Muscle layer of colon (tissue), 2 donors: Measurements from ENCODE around the gene WDR43.

Source experiments
- H3K27ac ChIP-seq: one replicate; pipeline ENCODE4 v1.7.0; 2013; ENCODE audit warnings: low read depth, mild to moderate bottlenecking, low read length, moderate library complexity
- H3K27me3 ChIP-seq, 2 donors: one replicate each; pipeline ENCODE4 v1.7.0; 2013; ENCODE audit warnings: low read length in 2 of 2, mild to moderate bottlenecking in 2 of 2; ENCODE audit not compliant: insufficient read depth in 2 of 2, control insufficient read depth in 1 of 2
- H3K36me3 ChIP-seq: one replicate; pipeline ENCODE4 v1.7.0; 2013; ENCODE audit warnings: mild to moderate bottlenecking, low read length; ENCODE audit not compliant: insufficient read depth
- H3K4me1 ChIP-seq: one replicate; pipeline ENCODE4 v1.7.0; 2013; ENCODE audit warnings: mild to moderate bottlenecking, low read length; ENCODE audit not compliant: insufficient read depth
- H3K4me3 ChIP-seq, 2 donors: one replicate each; pipeline ENCODE4 v1.7.0; 2013; ENCODE audit warnings: low read length in 2 of 2, low read depth in 1 of 2, mild to moderate bottlenecking in 1 of 2, moderate library complexity in 1 of 2
- H3K9ac ChIP-seq: one replicate; pipeline ENCODE4 v1.7.0; 2013; ENCODE audit warnings: low read length
- H3K9me3 ChIP-seq: one replicate; pipeline ENCODE4 v1.7.0; 2013; ENCODE audit warnings: mild to moderate bottlenecking, low read length
- donor health status: abdominal sarcoma.
- donor health status: Adenocarcinoma of cecum.

The WDR43 gene

DNA sequence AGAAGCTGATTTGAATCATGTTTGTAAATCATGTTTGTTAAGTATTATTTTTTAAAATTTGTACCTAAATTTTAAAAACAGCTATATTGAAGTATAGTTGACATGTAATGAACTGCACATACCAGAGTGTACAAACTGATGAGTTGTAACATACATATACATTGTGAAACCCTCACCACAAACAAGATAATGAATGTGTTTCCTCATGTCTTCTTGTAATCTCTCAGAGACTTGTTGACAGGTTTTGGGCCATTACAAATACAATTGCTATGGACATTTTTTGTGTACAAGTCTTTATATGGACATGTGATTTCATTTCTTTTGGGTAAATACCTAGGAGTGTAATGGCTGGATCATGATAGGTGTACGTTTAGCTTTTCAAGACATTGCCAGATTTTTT lies 21.5 kb downstream of the WDR43 start:
- no peak overlapping the region for H3K9ac ChIP-seq
- no peaks in the 10 kb centered on the region for H3K27me3 ChIP-seq
- no peaks in the 10 kb centered on the region for H3K4me1 ChIP-seq
- peaks cover 18% of the 10 kb centered on the region for H3K36me3 ChIP-seq
- no peak overlapping the region for H3K4me3 ChIP-seq
- H3K9me3 ChIP-seq = no peaks in the 10 kb centered on the region
- H3K27ac ChIP-seq = no peak overlapping the region

DNA sequence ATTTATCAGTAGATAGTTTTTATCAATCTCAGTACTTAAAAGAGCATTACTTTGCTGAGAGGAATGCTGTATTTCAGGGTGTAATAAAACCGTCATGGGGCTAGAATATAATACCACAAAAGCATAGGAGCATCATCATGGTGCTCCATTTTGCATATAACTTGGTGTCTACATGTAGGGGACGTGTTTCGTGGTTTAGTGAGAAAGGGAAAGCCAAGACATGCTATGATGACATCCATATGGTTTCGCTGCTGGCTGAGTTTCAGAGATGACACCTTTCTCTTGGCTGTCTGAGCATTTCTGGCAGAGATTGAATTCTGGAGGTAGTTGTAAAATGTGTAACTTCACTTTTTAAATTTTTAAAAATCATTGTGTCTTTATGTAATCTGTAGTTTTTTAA lies 32.4 kb downstream of the WDR43 start:
- no peak overlapping the region for H3K4me3 ChIP-seq
- no peaks in the 10 kb centered on the region for H3K4me1 ChIP-seq
- no peaks in the 10 kb centered on the region for H3K27me3 ChIP-seq
- H3K9me3 ChIP-seq = no peaks in the 10 kb centered on the region
- peaks cover 51% of the 10 kb centered on the region for H3K36me3 ChIP-seq
- no peak overlapping the region for H3K9ac ChIP-seq
- H3K27ac ChIP-seq = no peak overlapping the region

DNA sequence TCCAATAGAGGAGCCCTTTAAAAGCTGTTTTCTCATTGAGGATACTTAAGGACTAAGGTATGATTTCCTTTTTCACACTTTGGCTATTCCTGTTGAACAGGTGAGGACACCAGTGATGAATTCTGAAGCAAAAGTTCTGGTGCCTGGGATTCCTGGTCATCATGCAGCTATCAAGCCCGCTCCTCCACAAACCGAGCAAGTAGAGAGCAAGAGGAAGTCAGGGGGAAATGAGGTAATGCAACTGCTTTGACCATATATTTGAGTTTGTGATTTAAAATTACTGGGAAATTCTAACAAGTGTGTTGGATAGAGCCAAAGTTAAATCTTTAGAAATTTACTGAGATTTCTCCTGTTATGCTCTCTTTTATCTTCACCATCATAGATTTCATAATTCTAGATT lies 33.0 kb downstream of the WDR43 start:
- Histone ChIP-seq H3K27ac (no peak overlapping the region), H3K4me3 (no peak overlapping the region), H3K9ac (no peak overlapping the region), H3K27me3 (no peaks in the 10 kb centered on the region), H3K9me3 (no peaks in the 10 kb centered on the region), H3K36me3 (peaks cover 44% of the 10 kb centered on the region), H3K4me1 (no peaks in the 10 kb centered on the region)

DNA sequence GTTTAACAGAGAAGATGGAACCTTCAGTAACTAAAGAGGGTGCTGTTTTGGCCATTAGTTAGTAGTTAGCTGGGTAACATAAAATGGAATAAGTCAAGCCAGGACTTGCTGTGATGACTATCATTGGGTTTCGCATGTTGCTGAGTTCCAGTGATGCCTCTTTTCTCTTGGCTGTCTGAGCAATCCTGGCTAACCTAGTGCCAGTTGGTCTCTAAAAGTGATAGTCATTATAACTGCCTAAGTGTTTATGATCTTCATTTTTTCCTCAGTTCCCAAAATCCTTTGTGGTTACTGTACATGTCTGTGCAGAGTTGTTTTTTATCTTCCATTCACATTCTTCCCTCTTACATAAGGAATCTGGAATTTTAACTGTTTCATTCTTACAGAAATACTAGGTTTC lies 33.4 kb downstream of the WDR43 start:
- no peak overlapping the region for H3K9ac ChIP-seq
- H3K27me3 ChIP-seq = no peaks in the 10 kb centered on the region
- no peak overlapping the region for H3K27ac ChIP-seq
- H3K36me3 ChIP-seq = peaks cover 40% of the 10 kb centered on the region
- H3K4me1 ChIP-seq = no peaks in the 10 kb centered on the region
- no peaks in the 10 kb centered on the region for H3K9me3 ChIP-seq
- no peak overlapping the region for H3K4me3 ChIP-seq

DNA sequence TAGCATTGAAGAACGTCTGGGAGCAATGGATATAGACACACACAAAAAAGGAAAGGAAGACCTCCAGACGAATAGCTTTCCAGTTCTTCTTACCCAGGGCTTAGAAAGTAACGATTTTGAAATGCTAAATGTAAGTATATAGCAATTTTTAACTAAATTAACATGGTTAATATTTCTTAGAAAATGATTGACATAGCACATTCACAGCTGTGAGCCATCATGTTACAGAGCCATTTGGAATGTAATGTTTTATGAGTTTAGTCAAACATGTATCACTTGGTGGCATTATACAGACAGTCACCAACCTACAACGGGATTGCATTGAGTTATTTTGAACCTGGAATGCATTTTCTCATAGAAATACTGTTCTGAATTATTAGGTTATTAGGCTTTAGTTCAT lies 35.1 kb downstream of the WDR43 start:
- Histone ChIP-seq H3K9ac (no peak overlapping the region), H3K27me3 (no peaks in the 10 kb centered on the region), H3K36me3 (peaks cover 27% of the 10 kb centered on the region), H3K4me3 (no peak overlapping the region), H3K4me1 (no peaks in the 10 kb centered on the region), H3K27ac (no peak overlapping the region), H3K9me3 (no peaks in the 10 kb centered on the region)

DNA sequence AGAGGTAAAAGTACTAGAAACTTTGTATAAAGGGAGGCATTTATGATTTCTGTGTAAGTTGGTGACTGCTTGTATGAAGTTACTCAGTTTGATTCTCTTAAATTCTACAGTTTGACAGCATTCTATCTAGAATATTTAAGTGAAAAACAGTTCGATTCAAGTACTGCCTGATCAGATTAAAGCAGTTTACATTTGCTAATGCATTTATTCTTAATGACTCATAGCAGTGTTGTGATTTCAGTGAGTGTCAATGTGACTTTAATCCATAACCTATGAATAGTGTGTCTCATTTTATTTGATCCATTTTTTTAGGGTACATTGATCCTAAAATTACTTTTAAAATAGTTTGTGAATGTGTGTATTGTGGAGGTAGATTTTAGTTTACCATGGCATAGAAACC lies 35.7 kb downstream of the WDR43 start:
- H3K4me1 ChIP-seq = no peaks in the 10 kb centered on the region
- H3K27me3 ChIP-seq = no peaks in the 10 kb centered on the region
- H3K9me3 ChIP-seq = no peaks in the 10 kb centered on the region
- H3K4me3 ChIP-seq = no peak overlapping the region
- H3K36me3 ChIP-seq = peaks cover 33% of the 10 kb centered on the region
- H3K27ac ChIP-seq = no peak overlapping the region
- H3K9ac ChIP-seq = no peak overlapping the region

DNA sequence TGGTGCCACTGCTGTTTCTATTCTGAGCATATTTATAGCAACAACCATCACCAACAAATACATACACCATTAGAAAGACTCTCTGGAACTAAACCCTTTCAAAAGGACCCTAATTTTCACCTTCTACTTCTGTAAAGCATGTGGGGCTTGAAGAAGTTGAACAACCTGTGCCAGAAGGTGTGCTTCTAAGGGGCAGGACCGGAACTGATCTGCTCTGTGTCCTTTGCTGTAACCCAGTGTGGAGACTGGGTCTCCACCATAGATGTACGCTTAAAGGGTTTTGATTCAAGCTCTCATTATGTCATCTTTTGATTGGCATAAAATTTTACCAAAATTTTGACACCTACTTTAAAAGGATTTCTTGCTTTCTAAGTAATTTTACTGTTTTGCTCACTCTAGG lies 40.3 kb downstream of the WDR43 start:
- Histone ChIP-seq H3K4me1 (no peaks in the 10 kb centered on the region), H3K36me3 (peaks cover 38% of the 10 kb centered on the region), H3K9ac (no peak overlapping the region), H3K9me3 (no peaks in the 10 kb centered on the region), H3K27me3 (no peaks in the 10 kb centered on the region), H3K4me3 (no peak overlapping the region), H3K27ac (no peak overlapping the region)

DNA sequence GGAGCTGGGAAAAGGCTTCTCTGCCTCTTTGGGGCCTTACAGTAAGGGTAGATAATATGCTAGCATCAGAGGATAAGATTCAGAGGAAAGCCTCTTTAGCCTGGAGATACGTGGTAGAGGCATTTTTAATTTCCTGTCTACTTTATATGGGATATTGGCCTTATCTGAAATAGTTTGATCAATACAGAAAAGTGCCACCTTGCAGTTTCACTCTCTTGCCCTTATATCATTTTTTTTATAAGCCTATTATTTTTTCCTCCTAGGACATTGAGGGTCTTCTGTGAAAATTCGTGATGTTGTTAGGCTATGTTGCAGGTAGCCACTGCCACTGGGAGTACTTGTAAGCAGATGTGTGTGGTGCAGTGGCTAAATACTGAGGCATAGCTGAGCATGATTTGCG lies 46.5 kb downstream of the WDR43 start:
- Histone ChIP-seq H3K27me3 (no peaks in the 10 kb centered on the region), H3K36me3 (peaks cover 52% of the 10 kb centered on the region), H3K4me1 (no peaks in the 10 kb centered on the region), H3K27ac (no peak overlapping the region), H3K9me3 (no peaks in the 10 kb centered on the region), H3K4me3 (no peak overlapping the region), H3K9ac (no peak overlapping the region)

DNA sequence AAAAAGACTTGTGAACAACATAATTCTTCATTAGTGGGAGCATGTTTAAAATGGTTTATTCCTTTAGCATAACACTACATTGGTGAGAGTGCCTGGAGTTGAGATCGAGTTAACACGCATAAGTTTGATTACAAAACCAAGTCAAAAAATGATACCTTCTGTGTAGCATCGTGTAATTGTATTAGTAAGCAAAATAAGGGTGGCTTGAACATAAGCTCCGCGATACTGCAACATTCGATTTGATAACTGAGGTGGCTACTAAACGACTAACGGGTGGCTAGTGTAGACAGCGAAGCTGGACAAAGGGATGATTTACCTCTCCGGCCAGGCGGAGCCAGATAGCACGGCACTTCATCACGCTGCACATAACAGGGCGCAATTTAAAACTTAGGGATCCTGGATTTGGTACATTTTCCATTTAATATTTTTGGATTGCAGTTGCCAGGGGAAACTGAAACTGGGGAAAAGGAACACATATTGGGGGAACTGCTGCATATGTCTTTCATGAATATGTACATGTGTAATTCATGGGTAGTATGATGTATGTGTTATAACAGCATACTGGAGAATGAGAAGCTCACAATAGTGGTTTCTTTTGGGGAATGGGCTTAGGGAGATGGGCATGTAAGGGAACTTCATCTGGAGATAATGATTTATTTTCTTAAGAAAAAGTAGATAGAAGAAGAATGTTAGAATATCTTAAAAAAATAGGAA lies 50.2 kb downstream of the WDR43 start:
- Histone ChIP-seq H3K27me3 (no peaks in the 10 kb centered on the region), H3K4me1 (no peaks in the 10 kb centered on the region), H3K27ac (no peak overlapping the region), H3K9ac (no peak overlapping the region), H3K36me3 (peaks cover 60% of the 10 kb centered on the region), H3K9me3 (no peaks in the 10 kb centered on the region), H3K4me3 (no peak overlapping the region)

DNA sequence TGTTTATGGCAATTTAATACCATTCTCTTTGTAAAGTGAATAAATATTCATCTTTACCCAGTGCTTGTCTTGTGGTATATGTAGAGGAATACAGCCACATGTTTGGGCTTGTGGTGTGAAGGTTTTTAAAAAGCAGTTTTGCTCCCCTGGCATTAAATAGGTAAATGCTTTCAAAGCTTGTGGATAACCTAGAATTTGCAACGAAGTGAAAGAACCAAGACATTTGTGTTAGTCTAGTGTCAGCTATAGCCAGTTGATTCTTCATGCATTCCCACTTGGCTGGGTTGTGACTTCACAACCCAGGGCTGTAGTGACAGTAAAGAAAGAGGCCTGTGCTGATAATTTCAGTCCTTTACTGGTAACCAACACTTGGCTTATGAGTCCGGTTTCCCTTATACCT lies 53.7 kb downstream of the WDR43 start:
- H3K27ac ChIP-seq = no peak overlapping the region
- no peak overlapping the region for H3K4me3 ChIP-seq
- H3K27me3 ChIP-seq = no peaks in the 10 kb centered on the region
- no peaks in the 10 kb centered on the region for H3K4me1 ChIP-seq
- peaks cover 40% of the 10 kb centered on the region for H3K36me3 ChIP-seq
- no peak overlapping the region for H3K9ac ChIP-seq
- H3K9me3 ChIP-seq = no peaks in the 10 kb centered on the region

DNA sequence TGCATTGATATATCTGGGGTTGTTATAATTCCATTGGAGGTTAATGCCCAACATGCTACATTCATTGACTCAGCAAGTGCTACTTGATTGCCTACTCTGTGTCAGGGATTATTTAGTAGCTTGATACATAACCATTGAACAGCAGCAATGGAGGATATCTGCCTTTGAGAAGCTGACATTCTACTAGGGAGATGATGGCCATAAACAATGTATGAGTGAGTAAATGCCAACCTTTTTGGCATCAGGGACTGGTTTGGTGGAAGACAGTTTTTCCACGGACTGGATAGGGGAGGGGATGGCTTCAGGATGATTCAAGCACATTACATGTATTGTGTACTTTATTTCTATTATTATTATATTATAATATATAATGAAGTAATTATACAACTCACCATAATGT lies 54.7 kb downstream of the WDR43 start:
- no peak overlapping the region for H3K9ac ChIP-seq
- no peaks in the 10 kb centered on the region for H3K4me1 ChIP-seq
- H3K4me3 ChIP-seq = no peak overlapping the region
- no peaks in the 10 kb centered on the region for H3K9me3 ChIP-seq
- H3K27ac ChIP-seq = no peak overlapping the region
- H3K27me3 ChIP-seq = no peaks in the 10 kb centered on the region
- H3K36me3 ChIP-seq = peaks cover 35% of the 10 kb centered on the region

DNA sequence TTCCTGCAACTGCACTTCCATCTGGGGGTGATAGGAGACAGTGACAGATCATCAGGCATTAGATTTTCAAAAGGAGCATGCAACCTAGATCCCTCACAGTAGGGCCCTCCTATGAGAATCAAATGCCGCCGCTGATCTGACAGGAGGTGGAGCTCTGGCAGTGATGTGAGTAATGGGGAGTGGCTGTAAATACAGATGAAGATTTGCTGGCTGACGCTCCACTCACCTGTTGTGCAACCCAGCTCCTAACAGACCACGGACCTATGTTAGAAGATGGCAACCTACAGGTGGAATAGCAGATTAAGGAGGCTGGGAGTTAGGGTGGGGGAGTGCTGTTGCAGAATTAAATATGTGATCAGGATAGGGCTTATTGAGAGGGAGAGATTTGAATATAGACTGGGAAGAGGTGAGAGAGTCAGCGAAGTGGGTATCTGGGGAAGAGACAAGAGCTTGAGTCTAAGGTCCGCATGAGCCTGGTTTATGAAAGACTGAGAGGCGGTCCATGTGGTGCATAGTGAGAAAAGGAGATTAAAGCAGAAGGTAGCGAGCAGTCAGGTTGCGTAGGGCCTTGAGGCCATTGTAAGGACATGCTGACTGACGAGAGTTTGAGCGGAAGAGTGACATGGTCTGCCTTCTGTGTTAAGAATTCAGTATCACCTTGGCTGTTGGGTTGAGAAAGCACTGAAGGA lies 55.3 kb downstream of the WDR43 start:
- H3K27me3 ChIP-seq = no peaks in the 10 kb centered on the region
- H3K4me3 ChIP-seq = no peak overlapping the region
- no peak overlapping the region for H3K9ac ChIP-seq
- H3K36me3 ChIP-seq = peaks cover 31% of the 10 kb centered on the region
- no peaks in the 10 kb centered on the region for H3K4me1 ChIP-seq
- no peaks in the 10 kb centered on the region for H3K9me3 ChIP-seq
- H3K27ac ChIP-seq = no peak overlapping the region
